HCT116 (cell line): ENCODE measurements around the gene SDK2. TPM values are rescaled to one million over a fixed set of nuclear protein-coding genes. Genes with fewer than 3 reads are reported as not detected.

ENCODE experiments used
- ATAC-seq: fragments of 200-7000 bp; cut with Tn5 transposase; 2 replicates; pipeline ENCODE4 v1.9.1; 2020; ENCODE audit warnings: mild to moderate bottlenecking, moderate library complexity
- BruUV-seq: library from RNA; stranded (reverse); fragments of 400-500 nt; replicated peaks from 2 replicates; lab custom pipeline; 2021; lab: Mats Ljungman, UMichigan
- CTCF ChIA-PET: fragments of 300-600 bp; sonication (Branson Sonifier 250); formaldehyde crosslinking; loops from one replicate; lab custom pipeline; 2021; ENCODE audit warnings: antibody characterized with exemption; lab: Charles Lee
- POLR2A ChIA-PET: fragments of 300-600, 350-600 bp; sonication (Branson Sonifier 250); formaldehyde crosslinking; loops from one replicate; lab custom pipeline; 2021; ENCODE audit warnings: antibody characterized with exemption; lab: Charles Lee
- RAD21 ChIA-PET, 2 experiments: fragments of 300-600 bp; sonication (Branson Sonifier 250); formaldehyde crosslinking; loops; one replicate each; lab custom pipeline; 2023; ENCODE audit warnings: low total read pairs in 2 of 2; ENCODE audit not compliant: uncharacterized antibody in 2 of 2, unreplicated experiment in 2 of 2, low non-redundant PET in 1 of 2; lab: Charles Lee
- DNase-seq: peaks from one replicate; pipeline ENCODE4 v3.0.0-alpha.2; 2010; ENCODE audit warnings: low read depth, low spot score
- H2AFZ ChIP-seq: fragments of 200-600 bp; shearing (Covaris generic), sonication (generic); 2 replicates; pipeline ENCODE4 v1.6.1; 2017; ENCODE audit warnings: low read depth, mixed run types, mixed read lengths, antibody characterized with exemption, low read length; ENCODE audit not compliant: poor library complexity, severe bottlenecking
- H3K27ac ChIP-seq: 2 replicates; pipeline ENCODE4 v1.5.1; 2012; ENCODE audit warnings: low read depth, low read length
- H3K27me3 ChIP-seq: fragments of 200-600 bp; sonication (generic); 2 replicates; pipeline ENCODE4 v1.6.1; 2016; ENCODE audit warnings: mixed run types, low read length, mixed read lengths; ENCODE audit not compliant: insufficient read depth
- H3K36me3 ChIP-seq, 2 experiments: fragments of 200-500 bp in 1 of 2; fragments of 200-600 bp in 1 of 2; sonication (Bioruptor generic) in 1 of 2; sonication (generic) in 1 of 2; 2 replicates each; pipeline versions ENCODE4 v1.5.1 to v1.6.1; 2014 to 2016; ENCODE audit warnings: low read length in 2 of 2, inconsistent platforms in 1 of 2, mixed read lengths in 1 of 2, mixed run types in 1 of 2; ENCODE audit not compliant: insufficient read depth in 2 of 2, control insufficient read depth in 1 of 2
- H3K4me1 ChIP-seq, 2 experiments: fragments of 200-600 bp in 1 of 2; sonication (generic) in 1 of 2; 2 replicates each; pipeline versions ENCODE4 v1.5.1 to v1.6.1; 2012 to 2017; ENCODE audit warnings: low read length in 2 of 2, inconsistent platforms in 1 of 2, mild to moderate bottlenecking in 1 of 2, mixed read lengths in 1 of 2, mixed run types in 1 of 2, moderate library complexity in 1 of 2; ENCODE audit not compliant: insufficient read depth in 2 of 2, control insufficient read depth in 1 of 2
- H3K4me2 ChIP-seq: fragments of 200-600 bp; sonication (generic); 2 replicates; pipeline ENCODE4 v1.6.1; 2017; ENCODE audit warnings: mixed run types, low read length, mixed read lengths
- H3K4me3 ChIP-seq, 2 experiments: fragments of 200-600 bp in 1 of 2; sonication (generic) in 1 of 2; replicated peaks in 1 of 2; 2 replicates each; pipeline ENCODE4 v1.5.1; 2011 to 2016; ENCODE audit warnings: low read length in 2 of 2, control low read depth in 1 of 2, low read depth in 1 of 2, mild to moderate bottlenecking in 1 of 2, mixed read lengths in 1 of 2, mixed run types in 1 of 2
- H3K79me2 ChIP-seq: fragments of 200-600 bp; sonication (generic); 2 replicates; pipeline ENCODE4 v1.6.1; 2017; ENCODE audit warnings: mild to moderate bottlenecking, mixed run types, low read length, moderate library complexity, mixed read lengths; ENCODE audit not compliant: insufficient read depth
- H3K9ac ChIP-seq: fragments of 200-600 bp; sonication (generic); 2 replicates; pipeline ENCODE4 v1.6.1; 2016; ENCODE audit warnings: low read length, mixed read lengths
- H3K9me2 ChIP-seq: fragments of 200-600 bp; sonication (generic), shearing (Covaris generic); 2 replicates; pipeline ENCODE4 v1.6.1; 2017; ENCODE audit warnings: mixed run types, mild to moderate bottlenecking, moderate library complexity; ENCODE audit not compliant: insufficient read depth
- H3K9me3 ChIP-seq, 2 experiments: fragments of 200-500 bp in 1 of 2; fragments of 200-600 bp in 1 of 2; sonication (Bioruptor generic) in 1 of 2; sonication (generic) in 1 of 2; 2 replicates each; pipeline ENCODE4 v1.6.1; 2014 to 2017; ENCODE audit warnings: low read length in 2 of 2, mixed read lengths in 2 of 2, inconsistent platforms in 1 of 2, low read depth in 1 of 2, mild to moderate bottlenecking in 1 of 2, mixed run types in 1 of 2, moderate library complexity in 1 of 2; ENCODE audit not compliant: control insufficient read depth in 1 of 2, insufficient read depth in 1 of 2
- H4K20me1 ChIP-seq: fragments of 200-600 bp; sonication (generic), shearing (Covaris generic); 2 replicates; pipeline ENCODE4 v1.6.1; 2017; ENCODE audit warnings: mixed run types, mild to moderate bottlenecking, moderate library complexity; ENCODE audit not compliant: insufficient read depth
- CBX3 ChIP-seq: IDR thresholded peaks from 2 replicates; pipeline ENCODE4 v1.6.1; 2012; ENCODE audit warnings: low read depth
- FOSL1 ChIP-seq: IDR thresholded peaks from 2 replicates; pipeline ENCODE4 v1.6.1; 2012; ENCODE audit warnings: low read depth
- SIN3A ChIP-seq: IDR thresholded peaks from 2 replicates; pipeline ENCODE4 v1.6.1; 2012; ENCODE audit warnings: low read depth
- SP1 ChIP-seq: IDR thresholded peaks from 2 replicates; pipeline ENCODE4 v1.6.1; 2012; ENCODE audit warnings: low read depth
- SRF ChIP-seq: IDR thresholded peaks from 2 replicates; pipeline ENCODE4 v1.6.1; 2012; ENCODE audit warnings: low read depth
- ZFX ChIP-seq: fragments of 450-650 bp; IDR thresholded peaks from 2 replicates; pipeline ENCODE4 v1.6.1; 2017
- intact Hi-C: fragments of 100-400 bp; cut with micrococcal nuclease; formaldehyde crosslinking; loops from 2 replicates; pipeline ENCODE4 v1.10.0; 2022
- total RNA-seq: library from RNA; stranded (reverse); gene quantifications from one replicate; pipeline ENCODE4 v1.2.1, GENCODE V29; 2021; ENCODE audit not compliant: unreplicated experiment
- TF ChIP-seq, protein P1 (sequence below): IDR thresholded peaks from 2 replicates; pipeline ENCODE4 v1.6.1; 2011; ENCODE audit warnings: mild to moderate bottlenecking, low read length, moderate library complexity; ENCODE audit not compliant: insufficient replicate concordance; ENCODE audit errors: extremely low read depth
- TF ChIP-seq, protein P2 (sequence below), 3 experiments: fragments of 200-600 bp in 1 of 3; sonication (generic) in 1 of 3; IDR thresholded peaks in 2 of 3; conservative IDR thresholded peaks in 1 of 3; 2 replicates each; pipeline ENCODE4 v1.5.1; 2012 to 2017; ENCODE audit warnings: low read depth in 2 of 3, low read length in 2 of 3, antibody characterized with exemption in 1 of 3, borderline replicate concordance in 1 of 3, control low read depth in 1 of 3, mild to moderate bottlenecking in 1 of 3, mixed read lengths in 1 of 3, mixed run types in 1 of 3, moderate library complexity in 1 of 3; ENCODE audit not compliant: insufficient read depth in 1 of 3

SDK2 gene
- total RNA-seq, 1 experiment from 2014 or later = 0.10 TPM

DNA sequence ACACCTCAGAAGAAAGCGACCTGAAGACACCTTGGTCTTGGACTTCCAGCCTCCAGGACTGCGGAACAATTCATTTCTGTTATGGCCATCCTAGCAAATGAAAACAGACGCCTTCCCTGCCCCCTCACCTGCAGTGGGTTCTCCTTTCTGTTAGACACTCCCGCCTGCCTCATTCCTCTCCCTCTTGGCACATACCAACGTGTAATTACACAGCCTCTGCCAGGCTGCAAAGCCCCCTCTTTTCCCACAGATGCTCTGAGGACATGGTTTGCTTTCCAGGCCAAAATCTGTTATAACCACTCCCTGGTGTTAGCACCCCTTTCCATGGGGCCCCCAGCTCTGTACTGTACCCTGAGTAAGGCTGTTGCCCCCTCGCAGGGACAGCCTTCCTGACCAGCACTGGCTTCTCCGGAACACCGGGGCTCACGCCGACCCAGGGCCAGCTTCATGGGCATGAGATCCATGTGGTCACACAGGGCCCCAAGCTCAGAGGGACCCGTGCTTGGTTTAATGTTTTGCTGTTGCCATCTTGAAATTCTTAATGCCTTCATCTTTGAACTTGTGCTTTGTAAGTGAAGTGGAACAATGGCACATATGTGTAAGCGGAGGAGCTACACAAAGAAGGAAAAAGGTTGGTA, 64.1 kb downstream of the SDK2 start:
- ATAC-seq = no peak
- POLR2A ChIA-PET = no interaction called here
- no peaks in the 10 kb centered on the region for H4K20me1 ChIP-seq
- no peaks in the 10 kb centered on the region for H3K9me3 ChIP-seq
- no peaks in the 10 kb centered on the region for H3K79me2 ChIP-seq
- intact Hi-C loops = no loop called here
- no peak for DNase-seq
- no peaks in the 10 kb centered on the region for H3K36me3 ChIP-seq
- H3K27ac ChIP-seq = no peak overlapping the region
- H3K4me2 ChIP-seq = no peak overlapping the region
- RAD21 ChIA-PET = no interaction called here
- H3K4me1 ChIP-seq = no peaks in the 10 kb centered on the region
- no peaks in the 10 kb centered on the region for H3K9me2 ChIP-seq
- TF ChIP-seq SP1 = no peak
- TF ChIP-seq, protein P1, sequence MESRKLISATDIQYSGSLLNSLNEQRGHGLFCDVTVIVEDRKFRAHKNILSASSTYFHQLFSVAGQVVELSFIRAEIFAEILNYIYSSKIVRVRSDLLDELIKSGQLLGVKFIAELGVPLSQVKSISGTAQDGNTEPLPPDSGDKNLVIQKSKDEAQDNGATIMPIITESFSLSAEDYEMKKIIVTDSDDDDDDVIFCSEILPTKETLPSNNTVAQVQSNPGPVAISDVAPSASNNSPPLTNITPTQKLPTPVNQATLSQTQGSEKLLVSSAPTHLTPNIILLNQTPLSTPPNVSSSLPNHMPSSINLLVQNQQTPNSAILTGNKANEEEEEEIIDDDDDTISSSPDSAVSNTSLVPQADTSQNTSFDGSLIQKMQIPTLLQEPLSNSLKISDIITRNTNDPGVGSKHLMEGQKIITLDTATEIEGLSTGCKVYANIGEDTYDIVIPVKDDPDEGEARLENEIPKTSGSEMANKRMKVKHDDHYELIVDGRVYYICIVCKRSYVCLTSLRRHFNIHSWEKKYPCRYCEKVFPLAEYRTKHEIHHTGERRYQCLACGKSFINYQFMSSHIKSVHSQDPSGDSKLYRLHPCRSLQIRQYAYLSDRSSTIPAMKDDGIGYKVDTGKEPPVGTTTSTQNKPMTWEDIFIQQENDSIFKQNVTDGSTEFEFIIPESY = no peak
- TF ChIP-seq SIN3A = no peak
- TF ChIP-seq ZFX = no peak
- no peak overlapping the region for H2AFZ ChIP-seq
- H3K9ac ChIP-seq = no peak overlapping the region
- BruUV-seq = no TSS peak
- H3K4me3 ChIP-seq = no peak overlapping the region
- peaks cover 35% of the 10 kb centered on the region for H3K27me3 ChIP-seq
- CTCF ChIA-PET = no interaction called here

DNA sequence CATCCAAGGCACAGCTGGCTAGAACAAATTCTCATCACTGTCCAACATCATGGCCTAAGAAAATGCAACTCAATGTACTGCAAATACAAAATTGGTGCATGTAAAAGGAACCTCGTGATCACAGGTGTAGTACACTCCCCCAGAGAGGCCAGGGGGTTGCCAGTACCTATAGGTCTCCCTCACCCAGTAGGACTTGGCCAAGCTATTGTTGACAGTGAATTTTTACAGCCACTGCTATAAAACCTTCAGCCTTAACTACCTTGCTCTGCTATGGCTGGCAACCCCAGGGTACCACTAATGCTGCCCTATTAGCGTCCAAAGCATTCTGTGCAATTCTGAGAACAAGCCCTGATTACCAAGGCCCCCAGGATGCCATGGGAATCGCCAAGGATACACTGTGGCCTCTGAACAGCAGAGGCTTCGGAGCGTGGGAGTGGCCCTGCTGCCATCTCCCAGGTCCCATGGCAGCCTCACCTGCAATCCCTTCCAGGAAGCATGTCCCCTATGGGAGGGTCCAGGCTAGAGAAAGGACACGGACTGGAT, 67.6 kb downstream of the SDK2 start:
- H4K20me1 ChIP-seq = no peaks in the 10 kb centered on the region
- no peak overlapping the region for H3K4me3 ChIP-seq
- peaks cover 53% of the 10 kb centered on the region for H3K27me3 ChIP-seq
- RAD21 ChIA-PET = no interaction called here
- no peak overlapping the region for H3K4me2 ChIP-seq
- CTCF ChIA-PET = no interaction called here
- BruUV-seq = no TSS peak
- H3K27ac ChIP-seq = no peak overlapping the region
- POLR2A ChIA-PET = no interaction called here
- TF ChIP-seq ZFX (no peak), SRF (no peak), FOSL1 (no peak), CBX3 (no peak)
- TF ChIP-seq, protein P2, sequence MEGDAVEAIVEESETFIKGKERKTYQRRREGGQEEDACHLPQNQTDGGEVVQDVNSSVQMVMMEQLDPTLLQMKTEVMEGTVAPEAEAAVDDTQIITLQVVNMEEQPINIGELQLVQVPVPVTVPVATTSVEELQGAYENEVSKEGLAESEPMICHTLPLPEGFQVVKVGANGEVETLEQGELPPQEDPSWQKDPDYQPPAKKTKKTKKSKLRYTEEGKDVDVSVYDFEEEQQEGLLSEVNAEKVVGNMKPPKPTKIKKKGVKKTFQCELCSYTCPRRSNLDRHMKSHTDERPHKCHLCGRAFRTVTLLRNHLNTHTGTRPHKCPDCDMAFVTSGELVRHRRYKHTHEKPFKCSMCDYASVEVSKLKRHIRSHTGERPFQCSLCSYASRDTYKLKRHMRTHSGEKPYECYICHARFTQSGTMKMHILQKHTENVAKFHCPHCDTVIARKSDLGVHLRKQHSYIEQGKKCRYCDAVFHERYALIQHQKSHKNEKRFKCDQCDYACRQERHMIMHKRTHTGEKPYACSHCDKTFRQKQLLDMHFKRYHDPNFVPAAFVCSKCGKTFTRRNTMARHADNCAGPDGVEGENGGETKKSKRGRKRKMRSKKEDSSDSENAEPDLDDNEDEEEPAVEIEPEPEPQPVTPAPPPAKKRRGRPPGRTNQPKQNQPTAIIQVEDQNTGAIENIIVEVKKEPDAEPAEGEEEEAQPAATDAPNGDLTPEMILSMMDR (IDR thresholded peaks at IDR 0.05 in 2 of 3, conservative IDR thresholded peaks at IDR 0.05 in 1 of 3; ENCODE audit: borderline replicate concordance in 1 of 3, insufficient read depth in 1 of 3, low read depth in 2 of 3, low read length in 2 of 3) = no peak
- H3K9ac ChIP-seq = no peak overlapping the region
- H3K9me3 ChIP-seq = no peaks in the 10 kb centered on the region
- no peaks in the 10 kb centered on the region for H3K36me3 ChIP-seq
- intact Hi-C loops = no loop called here
- no peak overlapping the region for H2AFZ ChIP-seq
- no peaks in the 10 kb centered on the region for H3K4me1 ChIP-seq
- DNase-seq (no peak), ATAC-seq (no peak)
- no peaks in the 10 kb centered on the region for H3K9me2 ChIP-seq
- no peaks in the 10 kb centered on the region for H3K79me2 ChIP-seq
